ENCODE measurements around the gene TTC21A. TPM values are rescaled to one million over a fixed set of nuclear protein-coding genes. Genes with fewer than 3 reads are reported as not detected.

Gene TTC21A
- total and polyA plus RNA-seq, 2 experiments from 2014 or later: 1.8 to 2.0 TPM

- Mint-ChIP-seq H3K27me3 (ENCODE audit: insufficient read depth, low read depth, poor library complexity) (peaks cover 10% of the 10 kb centered on the region), H3K9me3 (no peaks in the 10 kb centered on the region; the same call in 2 of the 3 replicates), H3K27ac (no peak overlapping the region), H3K4me1 (peaks cover 33% of the 10 kb centered on the region), H3K36me3 (ENCODE audit: low read depth) (no peaks in the 10 kb centered on the region; the same call in 1 of the 3 replicates), H3K4me3 (peak overlapping the region; percentile 94)
- Histone ChIP-seq H3K9me2 (ENCODE audit: insufficient read depth) (no peaks in the 10 kb centered on the region), H3K4me3 (peak overlapping the region; percentile 98; the same call in 1 of the 2 replicates), H3K27me3 (ENCODE audit: insufficient read depth) (no peaks in the 10 kb centered on the region), H3K4me1 (ENCODE audit: insufficient read depth) (no peaks in the 10 kb centered on the region), H3F3A (replicated peaks; ENCODE audit: low read depth) (no peaks in the 10 kb centered on the region), H3K27ac (ENCODE audit: low read depth) (no peak overlapping the region), H2AFZ (no peak overlapping the region), H4K20me1 (replicated peaks; ENCODE audit: insufficient read depth) (peaks cover 12% of the 10 kb centered on the region), H3K36me3 (ENCODE audit: insufficient read depth) (no peaks in the 10 kb centered on the region), H3K4me2 (peak overlapping the region; percentile 82; the same call in 1 of the 2 replicates), H3K79me2 (replicated peaks; ENCODE audit: insufficient read depth) (peaks cover 9% of the 10 kb centered on the region)
- DNase-seq (ENCODE audit: low spot score) (no peak), ATAC-seq (no peak)
- TF ChIP-seq EZH2phosphoT487 (IDR thresholded peaks at IDR 0.05; ENCODE audit: unreplicated experiment): no peak
- TF ChIP-seq CREB1 (CRISPR knock-in tag; IDR thresholded peaks at IDR 0.05; ENCODE audit: low read depth): no peak
- no peak for TF ChIP-seq ZNF114 (CRISPR knock-in tag; IDR thresholded peaks at IDR 0.05)
- TF ChIP-seq NANOG (IDR thresholded peaks at IDR 0.05; ENCODE audit: borderline replicate concordance): no peak
- TF ChIP-seq REST (IDR thresholded peaks at IDR 0.05; ENCODE audit: unreplicated experiment): no peak
- no peak for TF ChIP-seq EZH2 (IDR thresholded peaks at IDR 0.05; ENCODE audit: low read depth, unreplicated experiment)
- no peak for TF ChIP-seq ETS1 (IDR thresholded peaks at IDR 0.05)
- TF ChIP-seq ZNF331 (CRISPR knock-in tag; IDR thresholded peaks at IDR 0.05; ENCODE audit: low read depth): no peak
- no peak for TF ChIP-seq POLR2AphosphoS5 (IDR thresholded peaks at IDR 0.05; ENCODE audit: low read depth)
- no peak for TF ChIP-seq STAT1 (IDR thresholded peaks at IDR 0.05; ENCODE audit: unreplicated experiment)
- no peak for TF ChIP-seq ZNF462 (CRISPR knock-in tag; IDR thresholded peaks at IDR 0.05)
- TF ChIP-seq CTCF (conservative IDR thresholded peaks at IDR 0.05; ENCODE audit: low read depth in 2 of 2): no peak
- TF ChIP-seq JUNB (IDR thresholded peaks at IDR 0.05; ENCODE audit: unreplicated experiment): no peak
Measured at GRCh38 chr3:39105687-39106063, 1.8 kb upstream of the TTC21A start.

All from GM23338 (cell line).